Left kidney (tissue), 2 donors: ENCODE results near the gene UNC45A. TPM values are rescaled to one million over a fixed set of nuclear protein-coding genes. Genes with fewer than 3 reads are reported as not detected.

ENCODE experiments used
- DNase-seq: peaks from one replicate; pipeline ENCODE4 v3.0.0-alpha.2; 2013
- polyA plus RNA-seq: library from polyadenylated mRNA; unstranded; fragments of 120-200 nt; gene quantifications from one replicate; pipeline ENCODE4 v1.2.1, GENCODE V29; 2013; ENCODE audit not compliant: insufficient read length

The UNC45A gene
- polyA plus RNA-seq, 1 donor: 60.3 TPM

DNA sequence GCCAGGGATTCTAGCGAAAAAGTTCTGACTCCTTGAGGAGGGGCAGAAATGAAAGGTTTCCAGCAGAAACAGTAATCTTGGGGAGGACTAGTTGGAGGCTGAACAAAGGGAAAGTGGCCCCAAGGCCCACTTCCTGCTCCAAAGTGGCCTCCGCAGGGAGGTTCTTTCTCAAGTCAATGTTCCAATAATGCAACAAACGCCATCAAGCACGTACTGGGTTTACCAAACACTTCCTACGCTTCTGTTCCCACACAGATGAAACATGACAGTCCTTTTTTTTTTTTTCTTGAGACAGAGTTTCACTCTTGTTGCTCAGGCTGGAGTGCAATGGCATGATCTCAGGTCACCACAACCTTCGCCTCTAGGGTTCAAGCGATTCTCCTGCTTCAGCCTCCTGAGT is 10.0 kb downstream of the UNC45A start:
- DNase-seq: no peak

DNA sequence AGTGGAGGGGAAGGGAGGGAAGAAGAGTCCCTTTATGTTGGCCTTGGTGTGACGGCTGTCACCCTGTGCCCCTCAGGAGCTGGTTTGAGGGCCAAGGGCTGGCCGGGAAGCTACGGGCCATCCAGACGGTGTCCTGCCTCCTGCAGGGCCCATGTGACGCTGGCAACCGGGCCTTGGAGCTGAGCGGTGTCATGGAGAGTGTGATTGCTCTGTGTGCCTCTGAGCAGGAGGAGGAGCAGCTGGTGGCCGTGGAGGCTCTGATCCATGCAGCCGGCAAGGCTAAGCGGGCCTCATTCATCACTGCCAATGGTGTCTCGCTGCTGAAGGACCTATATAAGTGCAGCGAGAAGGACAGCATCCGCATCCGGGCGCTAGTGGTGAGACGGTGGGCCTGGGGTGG is 11.5 kb downstream of the UNC45A start:
- no peak for DNase-seq

DNA sequence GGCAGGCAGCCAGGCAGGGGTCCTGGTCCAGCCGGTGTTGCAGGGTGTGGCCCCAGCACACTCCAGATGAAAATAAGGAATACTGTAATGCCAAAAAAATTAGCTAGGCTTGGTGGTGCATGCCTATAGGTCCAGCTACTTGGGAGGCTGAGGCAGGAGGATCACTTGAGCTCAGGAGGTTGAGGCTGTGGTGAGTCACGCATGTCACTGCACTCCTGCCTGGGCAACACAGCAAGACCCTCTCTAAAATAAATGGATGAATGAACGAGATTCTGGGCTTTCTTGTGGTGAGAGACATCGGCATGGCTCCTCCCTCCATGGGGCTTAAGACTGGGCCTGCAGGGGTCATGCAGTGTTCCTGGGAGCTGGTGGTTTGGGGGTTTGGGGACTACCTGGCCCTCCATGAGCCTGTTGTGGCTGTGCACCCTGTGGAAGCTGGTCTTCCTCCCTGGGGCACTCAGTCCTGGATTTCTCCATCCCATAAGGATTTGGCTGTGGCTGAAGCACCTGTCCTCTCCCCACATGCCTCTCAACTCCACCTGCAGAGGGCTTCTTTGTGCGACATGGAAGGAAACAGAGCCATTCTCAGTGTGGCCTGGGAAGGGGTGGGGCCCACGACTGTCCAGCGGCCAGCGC is 12.0 kb downstream of the UNC45A start:
- DNase-seq: no peak

DNA sequence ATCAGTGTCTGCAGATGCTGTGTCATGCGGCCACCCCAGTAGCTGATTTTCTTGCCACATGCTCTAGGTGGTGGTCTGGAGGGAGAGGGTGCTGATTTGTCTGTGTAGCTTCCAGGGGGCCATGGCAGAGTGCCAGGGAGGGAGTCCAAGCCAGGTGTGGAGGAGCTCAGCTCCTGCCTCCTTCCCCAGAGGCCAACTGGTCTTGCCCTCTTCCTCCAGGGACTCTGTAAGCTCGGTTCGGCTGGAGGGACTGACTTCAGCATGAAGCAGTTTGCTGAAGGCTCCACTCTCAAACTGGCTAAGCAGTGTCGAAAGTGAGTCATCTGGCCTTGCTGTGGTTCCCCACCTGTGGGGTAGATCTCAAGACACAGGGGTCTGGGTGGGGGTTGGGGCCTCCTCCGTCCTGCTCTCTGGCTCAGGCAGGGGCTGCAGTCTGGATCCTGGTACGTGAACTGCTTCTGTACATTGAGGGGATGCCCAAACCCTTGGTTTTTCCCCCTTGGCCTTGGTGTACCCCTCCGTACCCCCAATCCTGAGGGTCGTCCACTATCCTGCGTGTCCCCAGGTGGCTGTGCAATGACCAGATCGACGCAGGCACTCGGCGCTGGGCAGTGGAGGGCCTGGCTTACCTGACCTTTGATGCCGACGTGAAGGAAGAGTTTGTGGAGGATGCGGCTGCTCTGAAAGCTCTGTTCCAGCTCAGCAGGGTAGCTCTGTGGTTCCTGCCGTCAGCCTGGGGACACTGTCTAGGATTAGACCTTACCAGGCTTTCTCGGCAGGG is 12.7 kb downstream of the UNC45A start:
- DNase-seq: no peak

DNA sequence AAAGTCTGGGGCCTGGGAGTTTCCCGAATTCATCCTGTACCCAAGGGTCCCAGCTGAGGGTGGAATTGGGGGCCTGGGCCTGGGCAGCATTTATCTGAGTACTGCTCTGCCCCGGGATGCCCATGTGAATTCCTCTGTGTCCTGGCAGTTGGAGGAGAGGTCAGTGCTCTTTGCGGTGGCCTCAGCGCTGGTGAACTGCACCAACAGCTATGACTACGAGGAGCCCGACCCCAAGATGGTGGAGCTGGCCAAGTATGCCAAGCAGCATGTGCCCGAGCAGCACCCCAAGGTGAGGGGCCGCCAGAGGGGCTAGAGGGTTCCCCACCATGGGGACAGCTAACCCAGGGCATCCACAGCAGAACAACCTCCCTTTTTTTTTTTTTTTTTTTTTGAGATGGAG is 13.4 kb downstream of the UNC45A start:
- no peak for DNase-seq

DNA sequence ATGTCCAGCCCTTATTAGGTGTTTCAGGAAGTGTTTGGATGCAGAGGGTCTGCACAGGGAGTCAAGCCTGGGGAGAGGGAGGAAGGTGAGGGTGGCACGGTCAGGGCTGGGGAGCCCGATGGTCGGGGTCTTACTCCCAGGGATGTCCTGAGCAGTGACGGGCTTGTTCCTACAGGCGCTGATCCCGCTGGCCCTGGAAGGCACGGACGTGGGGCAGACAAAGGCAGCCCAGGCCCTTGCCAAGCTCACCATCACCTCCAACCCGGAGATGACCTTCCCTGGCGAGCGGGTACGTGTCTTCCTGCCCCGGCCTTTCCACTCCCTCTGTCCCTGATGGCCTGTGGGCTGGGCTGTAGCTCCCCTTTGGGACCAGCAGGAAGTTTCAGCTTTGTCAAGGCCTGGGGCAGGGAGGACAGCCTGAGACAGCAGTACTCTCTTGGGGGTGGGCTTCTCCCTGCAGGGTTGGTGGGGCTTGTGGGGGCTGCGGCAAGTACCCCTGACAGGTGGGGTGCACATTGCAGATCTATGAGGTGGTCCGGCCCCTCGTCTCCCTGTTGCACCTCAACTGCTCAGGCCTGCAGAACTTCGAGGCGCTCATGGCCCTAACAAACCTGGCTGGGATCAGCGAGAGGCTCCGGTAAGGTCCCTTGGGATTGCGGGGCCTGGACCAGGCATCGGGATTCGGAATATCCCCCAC is 15.0 kb downstream of the UNC45A start:
- DNase-seq: no peak

DNA sequence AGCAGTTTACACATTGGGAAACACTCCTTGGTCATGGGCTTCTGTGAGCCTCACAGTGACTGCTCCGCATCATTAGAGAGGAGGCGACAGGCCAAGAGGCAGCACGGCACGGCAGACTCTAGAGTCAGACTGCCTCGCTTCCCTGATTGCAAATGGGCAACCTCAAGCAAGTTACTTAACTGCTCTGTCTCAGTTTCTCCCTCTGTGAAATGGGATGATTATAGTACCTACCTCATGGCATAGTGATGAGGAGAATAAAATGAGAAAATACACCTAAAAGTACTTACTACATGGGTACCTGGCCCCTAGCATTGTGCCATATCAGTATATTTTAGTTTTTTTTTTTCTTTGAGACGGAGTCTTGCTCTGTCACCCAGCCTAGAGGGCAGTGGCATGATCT is 15.6 kb downstream of the UNC45A start:
- DNase-seq: no peak

DNA sequence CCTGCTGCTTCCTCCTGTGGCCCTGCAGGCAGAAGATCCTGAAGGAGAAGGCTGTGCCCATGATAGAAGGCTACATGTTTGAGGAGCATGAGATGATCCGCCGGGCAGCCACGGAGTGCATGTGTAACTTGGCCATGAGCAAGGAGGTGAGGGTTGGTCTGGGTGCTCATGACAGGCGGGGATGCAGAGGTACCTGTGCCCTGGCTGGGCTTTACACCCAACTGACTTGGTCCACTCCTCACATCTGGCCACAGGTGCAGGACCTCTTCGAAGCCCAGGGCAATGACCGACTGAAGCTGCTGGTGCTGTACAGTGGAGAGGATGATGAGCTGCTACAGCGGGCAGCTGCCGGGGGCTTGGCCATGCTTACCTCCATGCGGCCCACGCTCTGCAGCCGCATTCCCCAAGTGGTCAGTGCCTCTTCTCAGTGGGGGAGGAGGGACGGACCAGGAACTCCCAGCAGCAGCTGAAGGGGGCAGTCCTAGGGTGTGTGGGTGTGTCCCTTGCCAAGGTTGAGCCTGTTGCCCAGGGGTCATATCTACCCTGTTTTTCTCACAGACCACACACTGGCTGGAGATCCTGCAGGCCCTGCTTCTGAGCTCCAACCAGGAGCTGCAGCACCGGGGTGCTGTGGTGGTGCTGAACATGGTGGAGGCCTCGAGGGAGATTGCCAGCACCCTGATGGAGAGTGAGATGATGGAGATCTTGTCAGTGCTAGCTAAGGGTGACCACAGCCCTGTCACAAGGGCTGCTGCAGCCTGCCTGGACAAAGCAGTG is 18.0 kb downstream of the UNC45A start:
- DNase-seq: no peak

DNA sequence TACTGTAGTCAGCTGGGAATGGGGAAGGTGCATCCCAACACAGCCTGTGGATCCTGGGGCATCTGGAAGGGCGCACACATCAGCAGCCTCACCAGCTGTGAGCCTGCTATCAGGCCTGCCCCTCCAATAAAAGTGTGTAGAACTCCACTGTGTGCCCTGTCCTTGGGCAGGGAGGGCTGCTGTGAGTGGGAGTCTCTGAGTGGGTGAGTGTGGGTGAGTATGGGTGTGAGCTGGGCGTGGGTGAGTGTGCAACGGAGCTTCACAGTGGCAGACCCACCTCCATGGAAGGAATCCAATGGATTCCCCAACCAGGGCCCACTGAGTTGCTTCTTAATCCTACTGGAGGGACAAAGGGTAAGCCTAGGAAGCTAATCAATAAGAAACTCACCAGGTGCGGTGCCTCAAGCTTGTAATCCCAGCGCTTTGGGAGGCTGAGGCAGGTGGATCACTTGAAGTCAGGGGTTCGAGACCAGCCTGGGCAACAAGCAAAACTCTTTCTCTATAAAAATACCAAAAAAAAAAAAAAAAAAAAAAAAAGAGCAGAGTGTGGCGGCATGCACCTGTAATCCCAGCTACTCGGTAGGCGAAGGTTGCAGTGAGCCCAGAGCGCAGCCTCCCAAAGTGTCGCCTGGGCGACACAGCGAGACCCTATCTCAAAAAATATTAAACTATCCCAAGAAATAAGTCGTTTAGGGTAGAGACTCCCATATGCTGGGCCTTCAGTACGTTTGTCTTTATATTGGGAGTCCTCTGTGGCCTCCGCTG is 19.0 kb downstream of the UNC45A start:
- no peak for DNase-seq

DNA sequence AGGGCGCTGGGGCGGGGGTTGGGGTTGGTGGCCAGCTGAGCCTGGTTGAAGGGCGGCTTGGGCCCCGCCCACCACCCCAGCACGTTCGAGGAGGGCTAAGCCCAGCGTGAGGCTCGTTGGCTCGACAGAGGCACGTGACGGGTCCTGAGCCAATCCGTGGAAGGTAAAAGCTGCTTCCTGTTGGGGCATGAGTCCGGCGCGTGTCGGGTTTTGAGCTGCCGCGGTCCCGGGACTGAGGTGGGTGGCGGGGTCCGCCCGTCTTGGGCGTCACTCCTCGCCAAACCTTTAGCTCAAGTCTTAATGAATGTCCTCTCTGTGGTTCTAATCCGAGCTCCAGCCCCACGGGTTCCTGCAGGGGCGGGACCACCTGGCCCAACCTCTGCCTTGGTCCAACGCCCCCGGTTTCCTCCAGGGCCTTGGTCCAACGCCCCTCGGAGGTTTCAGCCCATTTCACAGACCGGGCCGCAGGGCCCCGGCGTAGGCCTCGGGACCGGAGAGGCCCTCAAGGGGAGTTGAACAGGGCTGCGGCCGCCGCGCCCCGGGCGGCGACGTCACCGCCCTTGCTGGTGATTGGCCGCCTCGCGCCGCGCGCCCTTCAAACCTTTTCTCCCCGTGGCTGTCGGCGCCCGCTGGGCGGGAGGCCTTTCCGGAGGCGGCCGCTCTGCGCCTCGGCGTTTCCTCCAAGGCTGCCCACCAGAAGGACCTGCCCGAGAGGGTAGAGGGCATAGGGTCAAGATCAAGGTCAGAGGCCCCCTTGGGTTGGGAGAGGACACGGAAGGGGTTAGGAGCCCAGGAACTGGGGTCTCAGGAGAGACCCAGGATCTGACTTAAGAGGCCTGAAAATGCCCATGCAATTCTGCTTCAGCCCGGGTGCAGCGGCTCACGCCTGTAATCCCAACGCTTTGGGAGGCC is 19.9 kb downstream of the UNC45A start, which contains the start of gene RCCD1:
RCCD1 (plus strand) TSS at position 173 of the 912 bp plus-strand sequence. CDS start 1,851 bp downstream, outside the sequence.
- peak; percentile 91 for DNase-seq

DNA sequence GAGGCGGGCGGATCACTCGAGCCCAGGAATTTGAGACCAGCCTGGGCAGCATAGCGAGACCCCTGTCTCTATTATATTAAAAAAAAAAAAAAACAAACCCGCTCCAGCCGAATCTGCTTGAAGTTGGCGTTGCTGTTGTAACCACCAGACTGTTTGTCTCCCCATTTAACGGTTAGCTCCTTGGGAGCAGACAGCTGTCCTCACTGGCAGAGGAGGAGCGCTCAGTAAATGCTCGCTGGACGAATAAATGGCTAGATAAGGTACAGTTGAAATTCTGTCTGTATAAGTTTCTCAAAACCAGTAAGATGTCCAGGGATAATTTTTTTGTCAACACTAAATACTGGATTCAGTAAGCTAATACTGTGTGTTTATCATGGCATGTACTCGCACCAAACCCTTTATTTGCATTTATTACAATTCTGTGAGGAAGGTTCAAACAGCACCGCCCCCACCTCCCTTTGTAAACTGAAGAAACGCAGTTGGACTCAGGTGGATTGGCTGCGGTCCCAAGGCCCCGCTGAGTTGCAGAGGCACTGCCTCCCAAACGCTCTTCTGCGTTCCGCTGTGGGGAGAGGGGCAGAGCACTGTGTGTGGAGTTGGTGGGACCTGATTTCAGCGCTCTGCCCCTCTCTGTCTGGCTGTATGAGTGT is 20.7 kb downstream of the UNC45A start:
- no peak for DNase-seq

DNA sequence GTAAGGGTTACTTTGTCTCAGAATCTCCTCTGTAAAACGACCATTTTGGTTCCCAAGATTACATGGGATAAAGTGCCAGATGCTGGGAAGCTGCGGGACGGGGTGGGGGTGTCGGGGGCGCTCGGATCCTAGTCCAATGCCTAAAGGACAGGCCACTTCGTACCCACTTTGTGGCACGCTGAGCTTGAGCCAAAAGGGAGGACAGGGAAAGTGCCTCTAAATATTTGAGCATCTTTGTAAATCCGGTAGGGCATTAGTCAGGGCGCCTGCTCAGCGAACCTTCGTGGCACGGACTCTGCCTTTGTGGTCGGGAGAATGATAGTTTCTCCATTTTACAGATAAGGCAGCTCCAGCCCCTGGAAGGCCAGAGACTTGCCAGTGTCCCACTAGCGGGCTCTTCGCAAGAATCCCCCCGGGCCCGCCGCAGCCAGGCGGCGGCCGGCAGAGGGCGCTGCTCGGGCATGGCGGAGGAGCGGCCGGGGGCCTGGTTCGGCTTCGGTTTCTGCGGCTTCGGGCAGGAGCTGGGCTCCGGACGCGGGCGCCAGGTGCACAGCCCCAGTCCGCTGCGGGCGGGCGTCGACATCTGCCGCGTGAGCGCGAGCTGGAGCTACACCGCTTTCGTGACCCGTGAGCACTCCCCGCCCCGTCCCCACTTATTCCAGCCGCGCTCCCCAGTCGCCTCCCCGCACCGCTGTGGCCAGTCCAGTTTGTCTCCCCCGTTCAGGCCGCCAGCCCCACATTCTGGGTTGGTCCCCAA is 21.4 kb downstream of the UNC45A start:
- DNase-seq: peak; percentile 74

DNA sequence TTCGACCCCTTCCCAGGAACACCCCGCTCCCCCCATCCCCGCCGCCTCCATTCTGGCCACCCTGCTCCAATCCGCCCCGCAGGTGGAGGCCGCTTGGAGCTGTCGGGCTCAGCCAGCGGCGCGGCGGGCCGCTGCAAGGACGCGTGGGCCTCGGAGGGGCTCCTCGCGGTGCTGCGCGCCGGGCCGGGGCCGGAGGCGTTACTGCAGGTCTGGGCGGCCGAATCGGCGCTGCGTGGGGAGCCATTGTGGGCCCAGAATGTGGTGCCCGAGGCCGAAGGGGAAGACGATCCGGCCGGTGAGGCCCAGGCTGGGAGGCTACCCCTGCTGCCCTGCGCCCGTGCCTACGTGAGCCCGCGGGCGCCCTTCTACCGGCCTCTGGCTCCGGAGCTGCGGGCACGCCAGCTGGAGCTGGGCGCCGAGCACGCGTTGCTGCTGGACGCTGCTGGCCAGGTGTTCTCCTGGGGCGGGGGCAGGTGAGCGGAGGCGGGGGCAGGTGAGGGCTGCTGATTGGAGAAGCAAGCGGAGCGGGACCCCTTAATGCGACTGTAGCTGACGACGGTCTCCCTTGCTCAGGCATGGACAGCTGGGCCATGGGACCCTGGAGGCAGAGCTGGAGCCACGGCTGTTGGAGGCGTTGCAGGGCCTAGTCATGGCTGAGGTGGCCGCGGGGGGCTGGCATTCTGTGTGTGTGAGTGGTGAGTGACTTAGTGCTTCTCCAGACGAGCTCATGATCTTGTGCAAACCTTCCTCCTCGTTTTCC is 22.1 kb downstream of the UNC45A start:
- DNase-seq: peak; percentile 28

DNA sequence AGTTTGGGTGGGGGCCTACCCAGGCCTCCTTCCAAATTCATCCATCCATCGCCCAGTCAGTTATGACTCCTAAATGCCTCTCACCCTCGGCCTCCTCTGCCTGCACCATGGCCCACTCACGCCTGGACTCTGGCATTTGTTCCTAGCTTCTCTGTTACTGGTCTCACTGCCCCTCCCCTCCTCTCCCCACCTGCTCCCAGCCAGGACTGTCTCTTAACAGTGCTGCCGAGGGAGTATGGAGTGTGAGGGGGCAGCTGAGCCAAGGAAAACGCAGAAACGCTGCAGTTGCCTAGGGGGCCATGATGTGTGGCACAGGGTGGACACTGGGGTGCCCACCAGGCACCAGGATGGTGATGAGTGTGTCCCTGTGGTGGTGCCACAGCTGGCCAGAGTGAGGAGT is 22.7 kb downstream of the UNC45A start:
- no peak for DNase-seq

DNA sequence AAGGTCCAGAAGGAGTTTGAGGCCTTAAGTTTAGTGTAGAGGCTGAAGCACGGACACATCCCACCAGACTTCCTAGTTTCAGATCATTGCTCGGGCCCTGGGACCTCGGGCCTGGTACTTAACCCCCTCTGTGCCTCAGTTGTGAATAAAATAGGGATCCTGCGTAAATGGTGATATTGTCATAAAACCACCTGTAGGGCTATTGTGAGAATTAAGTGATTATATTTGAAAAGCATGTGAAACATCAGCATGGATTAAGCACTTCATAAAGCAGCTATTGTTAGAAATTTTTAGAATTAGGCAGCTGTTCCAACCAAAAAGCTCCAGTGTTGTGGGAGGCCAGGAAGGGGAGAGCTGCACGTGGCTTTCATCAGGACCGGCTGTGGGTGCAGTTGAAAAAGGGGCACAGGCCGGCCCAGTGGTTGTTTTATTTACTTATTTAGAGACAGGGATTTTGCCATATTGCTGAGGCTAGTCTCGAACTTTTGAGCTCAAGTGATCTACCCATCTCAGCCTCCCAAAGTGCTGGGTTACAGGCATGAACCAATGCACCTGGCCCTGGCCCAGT is 24.0 kb downstream of the UNC45A start:
- no peak for DNase-seq

DNA sequence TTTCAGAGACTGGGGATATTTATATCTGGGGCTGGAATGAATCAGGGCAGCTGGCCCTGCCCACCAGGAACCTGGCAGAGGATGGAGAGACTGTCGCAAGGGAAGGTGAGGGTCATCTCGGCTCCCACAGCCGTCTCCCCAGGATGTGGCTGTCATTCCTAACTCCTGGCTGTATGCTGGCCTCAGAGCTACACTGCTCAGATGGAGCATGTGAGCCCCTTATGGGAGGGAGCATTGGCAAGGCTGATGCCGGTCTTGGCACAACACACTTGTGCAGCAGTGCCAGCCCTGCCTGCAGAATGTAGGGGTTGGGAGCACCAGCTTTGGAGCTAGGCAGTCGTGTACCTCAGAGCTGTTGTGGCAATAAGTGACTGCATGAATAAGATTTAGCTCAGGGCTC is 24.8 kb downstream of the UNC45A start:
- no peak for DNase-seq

DNA sequence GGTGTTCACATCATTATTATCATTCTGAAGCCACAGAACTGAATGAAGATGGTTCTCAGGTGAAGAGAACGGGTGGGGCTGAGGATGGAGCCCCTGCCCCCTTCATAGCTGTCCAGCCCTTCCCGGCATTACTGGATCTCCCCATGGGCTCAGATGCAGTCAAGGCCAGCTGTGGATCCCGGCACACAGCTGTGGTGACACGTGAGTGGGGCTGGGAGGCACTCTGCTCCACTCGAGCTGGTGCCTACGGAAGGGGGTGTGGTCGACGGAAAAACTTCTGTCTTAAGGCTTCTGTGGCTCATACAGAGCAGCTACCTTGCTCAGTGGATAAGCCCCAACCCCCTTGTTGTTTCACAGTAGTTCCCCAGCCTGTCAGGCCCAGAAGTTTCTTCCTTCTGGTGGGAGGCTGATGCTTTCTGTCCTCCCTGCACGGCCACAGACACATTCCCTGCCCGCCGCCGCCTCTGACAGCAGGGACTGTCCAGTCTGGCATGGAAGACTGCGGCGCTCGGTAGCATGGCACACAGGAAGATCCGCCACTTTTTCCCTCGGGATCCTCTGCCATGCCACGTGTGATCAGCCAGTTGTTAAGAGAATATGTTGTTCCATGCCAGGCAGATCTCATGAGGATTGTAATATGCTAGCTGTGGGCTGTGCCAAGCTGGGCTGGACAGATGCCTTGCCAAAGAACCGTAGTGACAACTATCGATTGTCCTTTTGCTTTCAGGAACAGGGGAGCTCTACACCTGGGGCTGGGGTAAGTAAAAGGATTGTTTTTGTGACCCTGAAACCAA is 25.4 kb downstream of the UNC45A start:
- DNase-seq: no peak
